HepG2 (cell line): Measurements from ENCODE around the gene ZKSCAN8. TPM values are rescaled to one million over a fixed set of nuclear protein-coding genes. Genes with fewer than 3 reads are reported as not detected.
A peak's percentile ranks its signal among the peaks of the same experiment; 100 is the strongest.

Experiments
- ETS1 ChIP-seq: sonication (generic); formaldehyde crosslinking; IDR thresholded peaks from 2 replicates; pipeline ENCODE4 v1.4.0; 2020; ENCODE audit warnings: missing genetic modification reagents
- HOXA5 ChIP-seq: sonication (generic); formaldehyde crosslinking; IDR thresholded peaks from 2 replicates; pipeline ENCODE4 v1.4.0; 2020; ENCODE audit warnings: missing genetic modification reagents
- IRF1 ChIP-seq: sonication (generic); formaldehyde crosslinking; IDR thresholded peaks from 2 replicates; pipeline ENCODE4 v1.4.0; 2020; ENCODE audit warnings: low read depth, mild to moderate bottlenecking, missing genetic modification reagents
- MED8 ChIP-seq: sonication (generic); formaldehyde crosslinking; IDR thresholded peaks from 2 replicates; pipeline ENCODE4 v1.8.1; 2023; ENCODE audit warnings: mild to moderate bottlenecking, missing genetic modification reagents; ENCODE audit not compliant: insufficient replicate concordance
- MTA1 ChIP-seq: sonication (generic); formaldehyde crosslinking; IDR thresholded peaks from 2 replicates; pipeline ENCODE4 v1.4.0; 2020; ENCODE audit warnings: missing genetic modification reagents, mild to moderate bottlenecking, borderline replicate concordance
- ZBTB3 ChIP-seq: sonication (generic); formaldehyde crosslinking; IDR thresholded peaks from 2 replicates; pipeline ENCODE4 v1.4.0; 2020; ENCODE audit warnings: low read depth, mild to moderate bottlenecking, moderate library complexity, missing genetic modification reagents, borderline replicate concordance
- ZNF142 ChIP-seq: sonication (generic); formaldehyde crosslinking; IDR thresholded peaks from 2 replicates; pipeline ENCODE4 v1.4.0; 2020; ENCODE audit warnings: missing genetic modification reagents
- ZNF598 ChIP-seq: sonication (generic); formaldehyde crosslinking; IDR thresholded peaks from 2 replicates; pipeline ENCODE4 v1.5.1; 2020; ENCODE audit warnings: mild to moderate bottlenecking, missing genetic modification reagents, borderline replicate concordance
- ZNF652 ChIP-seq: IDR thresholded peaks from 2 replicates; pipeline ENCODE4 v1.6.1; 2016; ENCODE audit warnings: low read depth, borderline replicate concordance
- polyA plus RNA-seq, 8 experiments: library from polyadenylated mRNA; depleted of rRNA in 3 of 8; stranded (reverse) in 7 of 8; unstranded in 1 of 8; fragments of >200 nt; fragmentation: Illumina TruSeq in 4 of 8; extraction: Trizol in 4 of 8; gene quantifications; 2 replicates each; pipeline versions ENCODE4 v1.2.1 to v1.2.3, GENCODE V29; 2011 to 2016; ENCODE audit warnings: low read depth in 4 of 8, missing spikeins in 1 of 8, mixed read lengths in 1 of 8; ENCODE audit not compliant: insufficient read depth in 1 of 8
- total RNA-seq, 5 experiments: library from RNA; depleted of rRNA; stranded (reverse); fragments of >200 nt; fragmentation: Illumina TruSeq; extraction: Trizol; gene quantifications; 2 replicates each; pipeline ENCODE4 v1.2.3, GENCODE V29; 2016; ENCODE audit warnings: low read depth in 1 of 5
- TF ChIP-seq, protein P1 (sequence below): sonication (generic); formaldehyde crosslinking; IDR thresholded peaks from 2 replicates; pipeline ENCODE4 v1.5.0; 2020; ENCODE audit warnings: mild to moderate bottlenecking, missing genetic modification reagents, borderline replicate concordance

The ZKSCAN8 gene
- total and polyA plus RNA-seq, 2 of the 13 experiments (the other 11 are each of a cell fraction or from before 2014, with no cell fraction given): 12.4 to 20.9 TPM

DNA sequence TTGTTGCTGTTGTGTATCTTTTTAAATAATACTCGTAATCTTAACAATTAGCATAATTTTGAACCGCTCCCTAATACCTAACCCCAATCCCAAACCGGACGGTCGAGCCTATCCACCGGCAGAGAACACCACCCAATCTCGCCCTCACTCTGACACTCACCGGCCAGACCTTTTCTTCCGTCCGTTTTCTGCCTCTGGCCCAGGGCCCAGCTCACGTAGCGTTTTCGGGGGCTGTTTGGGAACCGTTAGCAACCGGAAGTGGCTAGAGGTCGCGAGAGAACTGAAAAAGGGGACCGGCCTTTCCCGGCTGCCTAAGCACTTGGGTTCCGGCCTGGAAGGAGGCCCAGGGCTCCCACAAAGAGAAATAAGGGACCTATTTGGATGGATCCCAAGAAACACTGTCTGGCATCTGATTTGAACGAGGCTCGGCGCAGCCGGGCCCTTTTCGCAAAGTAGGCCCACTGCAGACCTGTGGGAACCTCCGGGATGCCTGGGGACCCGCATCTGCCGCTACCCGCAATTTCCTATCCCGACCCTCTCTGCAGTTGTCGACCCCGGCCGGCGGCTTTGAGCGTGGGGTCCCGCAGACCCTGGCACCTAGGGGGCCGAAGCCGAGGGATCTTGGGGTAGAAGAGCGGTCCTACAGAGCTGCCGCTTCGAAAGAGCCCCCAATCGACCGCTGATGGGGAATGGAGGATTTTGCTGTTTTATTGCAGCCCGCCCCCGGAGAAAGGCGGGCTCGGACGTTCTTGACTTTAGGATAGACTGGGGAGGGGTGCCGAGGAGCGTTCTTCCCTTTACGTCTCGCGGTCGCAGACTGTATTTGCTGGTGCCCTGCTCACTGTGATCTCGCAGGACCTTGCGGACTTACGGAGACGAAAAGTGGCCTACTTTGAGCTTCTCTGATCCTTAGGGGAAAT is 4.8 kb upstream of the ZKSCAN8 start (continued):
- TF ChIP-seq, protein P1, sequence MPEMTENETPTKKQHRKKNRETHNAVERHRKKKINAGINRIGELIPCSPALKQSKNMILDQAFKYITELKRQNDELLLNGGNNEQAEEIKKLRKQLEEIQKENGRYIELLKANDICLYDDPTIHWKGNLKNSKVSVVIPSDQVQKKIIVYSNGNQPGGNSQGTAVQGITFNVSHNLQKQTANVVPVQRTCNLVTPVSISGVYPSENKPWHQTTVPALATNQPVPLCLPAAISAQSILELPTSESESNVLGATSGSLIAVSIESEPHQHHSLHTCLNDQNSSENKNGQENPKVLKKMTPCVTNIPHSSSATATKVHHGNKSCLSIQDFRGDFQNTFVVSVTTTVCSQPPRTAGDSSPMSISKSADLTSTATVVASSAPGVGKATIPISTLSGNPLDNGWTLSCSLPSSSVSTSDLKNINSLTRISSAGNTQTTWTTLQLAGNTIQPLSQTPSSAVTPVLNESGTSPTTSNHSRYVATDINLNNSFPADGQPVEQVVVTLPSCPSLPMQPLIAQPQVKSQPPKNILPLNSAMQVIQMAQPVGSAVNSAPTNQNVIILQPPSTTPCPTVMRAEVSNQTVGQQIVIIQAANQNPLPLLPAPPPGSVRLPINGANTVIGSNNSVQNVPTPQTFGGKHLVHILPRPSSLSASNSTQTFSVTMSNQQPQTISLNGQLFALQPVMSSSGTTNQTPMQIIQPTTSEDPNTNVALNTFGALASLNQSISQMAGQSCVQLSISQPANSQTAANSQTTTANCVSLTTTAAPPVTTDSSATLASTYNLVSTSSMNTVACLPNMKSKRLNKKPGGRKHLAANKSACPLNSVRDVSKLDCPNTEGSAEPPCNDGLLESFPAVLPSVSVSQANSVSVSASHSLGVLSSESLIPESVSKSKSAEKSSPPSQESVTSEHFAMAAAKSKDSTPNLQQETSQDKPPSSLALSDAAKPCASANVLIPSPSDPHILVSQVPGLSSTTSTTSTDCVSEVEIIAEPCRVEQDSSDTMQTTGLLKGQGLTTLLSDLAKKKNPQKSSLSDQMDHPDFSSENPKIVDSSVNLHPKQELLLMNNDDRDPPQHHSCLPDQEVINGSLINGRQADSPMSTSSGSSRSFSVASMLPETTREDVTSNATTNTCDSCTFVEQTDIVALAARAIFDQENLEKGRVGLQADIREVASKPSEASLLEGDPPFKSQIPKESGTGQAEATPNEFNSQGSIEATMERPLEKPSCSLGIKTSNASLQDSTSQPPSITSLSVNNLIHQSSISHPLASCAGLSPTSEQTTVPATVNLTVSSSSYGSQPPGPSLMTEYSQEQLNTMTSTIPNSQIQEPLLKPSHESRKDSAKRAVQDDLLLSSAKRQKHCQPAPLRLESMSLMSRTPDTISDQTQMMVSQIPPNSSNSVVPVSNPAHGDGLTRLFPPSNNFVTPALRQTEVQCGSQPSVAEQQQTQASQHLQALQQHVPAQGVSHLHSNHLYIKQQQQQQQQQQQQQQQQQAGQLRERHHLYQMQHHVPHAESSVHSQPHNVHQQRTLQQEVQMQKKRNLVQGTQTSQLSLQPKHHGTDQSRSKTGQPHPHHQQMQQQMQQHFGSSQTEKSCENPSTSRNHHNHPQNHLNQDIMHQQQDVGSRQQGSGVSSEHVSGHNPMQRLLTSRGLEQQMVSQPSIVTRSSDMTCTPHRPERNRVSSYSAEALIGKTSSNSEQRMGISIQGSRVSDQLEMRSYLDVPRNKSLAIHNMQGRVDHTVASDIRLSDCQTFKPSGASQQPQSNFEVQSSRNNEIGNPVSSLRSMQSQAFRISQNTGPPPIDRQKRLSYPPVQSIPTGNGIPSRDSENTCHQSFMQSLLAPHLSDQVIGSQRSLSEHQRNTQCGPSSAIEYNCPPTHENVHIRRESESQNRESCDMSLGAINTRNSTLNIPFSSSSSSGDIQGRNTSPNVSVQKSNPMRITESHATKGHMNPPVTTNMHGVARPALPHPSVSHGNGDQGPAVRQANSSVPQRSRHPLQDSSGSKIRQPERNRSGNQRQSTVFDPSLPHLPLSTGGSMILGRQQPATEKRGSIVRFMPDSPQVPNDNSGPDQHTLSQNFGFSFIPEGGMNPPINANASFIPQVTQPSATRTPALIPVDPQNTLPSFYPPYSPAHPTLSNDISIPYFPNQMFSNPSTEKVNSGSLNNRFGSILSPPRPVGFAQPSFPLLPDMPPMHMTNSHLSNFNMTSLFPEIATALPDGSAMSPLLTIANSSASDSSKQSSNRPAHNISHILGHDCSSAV: no peak
- peak; percentile 96 for TF ChIP-seq MED8 (CRISPR knock-in tag)
- TF ChIP-seq ZNF142: peak; percentile 90
- peak; percentile 80 for TF ChIP-seq ZNF652 (CRISPR knock-in tag)
- TF ChIP-seq HOXA5 (CRISPR knock-in tag): peak; percentile 96
- no peak for TF ChIP-seq IRF1 (CRISPR knock-in tag)
- peak; percentile 61; the same call in 1 of the 2 replicates for TF ChIP-seq ZBTB3 (CRISPR knock-in tag)
- no peak; the same call in 1 of the 2 replicates for TF ChIP-seq MTA1
- TF ChIP-seq ZNF598: peak; percentile 97
- peak; percentile 70; the same call in 1 of the 2 replicates for TF ChIP-seq ETS1 (CRISPR knock-in tag)
